ENCODE results near the gene ATAD1. TPM values are rescaled to one million over a fixed set of nuclear protein-coding genes. Genes with fewer than 3 reads are reported as not detected.
A peak's percentile ranks its signal among the peaks of the same experiment; 100 is the strongest.

ATAD1 gene
- total RNA-seq, 1 experiment from 2014 or later: 46.7 TPM

DNA sequence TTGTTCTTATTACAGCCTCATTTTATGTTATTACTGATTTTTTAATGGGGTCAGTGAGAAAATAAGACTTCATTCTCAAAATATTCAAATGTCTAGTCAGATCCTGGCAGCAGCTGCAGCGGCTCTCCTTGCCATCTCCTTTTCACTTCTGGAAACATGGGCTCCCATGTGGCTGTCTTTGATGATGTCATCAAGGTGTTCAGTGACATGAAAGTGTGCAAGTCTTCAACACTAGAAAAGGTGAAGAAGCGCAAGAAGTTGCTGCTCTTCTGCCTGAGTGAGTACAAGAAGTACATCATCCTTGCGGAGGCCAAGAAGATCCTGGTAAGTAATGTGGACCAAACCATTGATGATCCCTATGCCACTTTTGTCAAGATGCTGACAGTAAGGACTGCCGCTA is 25.7 kb upstream of the ATAD1 start:
- peak overlapping the region; percentile 19; the same call in 1 of the 2 replicates for H3K27ac Mint-ChIP-seq
- H3K9me3 Mint-ChIP-seq: 0 out of 2 replicates have a peak, but pooled peaks cover 3% of the 10 kb centered on the region
- no peak overlapping the region for H3K4me3 Mint-ChIP-seq
- H3K27me3 Mint-ChIP-seq (ENCODE audit: low read depth): no peaks in the 10 kb centered on the region; the same call in 1 of the 2 replicates
- CTCF ChIA-PET: interaction anchor here (1.0 kb wide), 1 partner anchor 18 kb away, joined by 3 read pairs; no protein-coding TSS in a partner anchor
- POLR2A ChIA-PET: no interaction called here
- TF ChIP-seq TEAD4 (CRISPR knock-in tag; IDR thresholded peaks at IDR 0.05) (no peak), ATF3 (CRISPR knock-in tag; conservative IDR thresholded peaks at IDR 0.05) (no peak)
- peaks cover 10% of the 10 kb centered on the region for H3K4me1 Mint-ChIP-seq
- H3K36me3 Mint-ChIP-seq: no peaks in the 10 kb centered on the region
- ATAC-seq: no peak
- no peak for DNase-seq (ENCODE audit: low spot score)

DNA sequence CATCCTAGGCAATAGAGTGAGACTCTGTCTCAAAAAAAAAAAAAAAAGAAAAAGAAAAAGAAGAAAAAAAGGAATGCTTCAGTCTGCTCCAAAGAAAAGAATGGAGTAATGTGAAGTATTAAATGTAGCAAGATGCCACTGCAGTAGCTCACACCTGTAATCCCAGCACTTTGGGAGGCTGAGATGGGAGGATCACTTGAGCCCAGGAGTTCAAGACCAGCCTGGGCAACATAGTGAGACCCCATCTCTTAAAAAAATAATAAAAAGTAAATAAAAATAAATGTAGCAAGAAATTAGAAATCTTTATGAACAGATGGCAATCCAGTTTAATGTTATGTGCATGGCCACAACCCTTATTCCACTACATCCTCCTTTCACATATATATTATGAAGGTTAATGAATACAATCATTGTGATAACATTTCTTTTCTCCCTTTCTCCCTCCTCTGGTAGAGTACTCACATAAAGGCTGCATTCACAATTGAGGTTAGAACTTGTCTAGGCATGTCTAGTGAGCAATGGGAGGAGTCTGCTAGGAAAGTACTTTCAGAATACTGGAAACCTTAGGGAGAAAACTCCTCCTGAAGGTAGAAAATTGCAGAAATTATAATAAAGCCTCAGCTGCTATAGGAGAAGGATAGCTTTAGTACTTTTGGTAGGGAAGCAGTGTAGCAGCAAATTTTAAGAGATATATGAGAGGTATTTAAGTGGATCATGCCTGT is 24.9 kb upstream of the ATAD1 start:
- Mint-ChIP-seq H3K27me3 (ENCODE audit: low read depth) (no peaks in the 10 kb centered on the region; the same call in 1 of the 2 replicates), H3K27ac (peak overlapping the region; percentile 32; the same call in 1 of the 2 replicates)

DNA sequence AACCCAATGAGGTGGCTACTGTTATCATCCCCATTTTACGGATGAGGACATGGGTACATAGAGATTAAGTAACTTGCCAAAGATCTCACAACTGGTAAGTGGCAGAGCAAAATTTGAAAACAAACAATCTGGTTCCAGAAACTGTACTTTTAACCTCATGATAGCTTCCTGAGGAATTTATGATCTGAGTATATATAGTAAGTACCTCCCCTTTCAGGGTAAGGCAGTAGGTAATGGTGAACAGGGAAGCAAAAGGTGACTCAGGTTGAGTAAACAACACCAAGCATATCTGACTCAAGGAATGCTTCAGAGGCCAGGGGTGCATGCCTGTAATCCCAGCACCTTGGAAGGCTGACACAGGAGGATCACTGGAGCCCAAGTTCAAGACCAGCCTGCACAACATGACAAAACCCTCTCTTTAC is 24.2 kb upstream of the ATAD1 start:
- H3K27me3 Mint-ChIP-seq (ENCODE audit: low read depth): no peaks in the 10 kb centered on the region; the same call in 1 of the 2 replicates
- H3K9me3 Mint-ChIP-seq: 0 out of 2 replicates have a peak, but pooled peaks cover 3% of the 10 kb centered on the region
- TF ChIP-seq ZBTB43 (CRISPR knock-in tag; IDR thresholded peaks at IDR 0.05): no peak
- no peak for TF ChIP-seq NFATC4 (CRISPR knock-in tag; IDR thresholded peaks at IDR 0.05)
- TF ChIP-seq ZNF263 (CRISPR knock-in tag; IDR thresholded peaks at IDR 0.05; ENCODE audit: low read depth): no peak
- no peak for TF ChIP-seq NFE2L1 (CRISPR knock-in tag; IDR thresholded peaks at IDR 0.05)
- TF ChIP-seq NR3C1 (CRISPR knock-in tag; conservative IDR thresholded peaks at IDR 0.05; ENCODE audit: low read depth): no peak
- no peak for TF ChIP-seq ZNF671 (CRISPR knock-in tag; IDR thresholded peaks at IDR 0.05)
- TF ChIP-seq OVOL2 (CRISPR knock-in tag; IDR thresholded peaks at IDR 0.05; ENCODE audit: borderline replicate concordance): no peak
- no peak for TF ChIP-seq EMX1 (CRISPR knock-in tag; IDR thresholded peaks at IDR 0.05)
- TF ChIP-seq, protein P1, sequence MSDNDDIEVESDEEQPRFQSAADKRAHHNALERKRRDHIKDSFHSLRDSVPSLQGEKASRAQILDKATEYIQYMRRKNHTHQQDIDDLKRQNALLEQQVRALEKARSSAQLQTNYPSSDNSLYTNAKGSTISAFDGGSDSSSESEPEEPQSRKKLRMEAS (CRISPR knock-in tag; IDR thresholded peaks at IDR 0.05): no peak
- no peak for TF ChIP-seq ATF1 (CRISPR knock-in tag; IDR thresholded peaks at IDR 0.05)
- TF ChIP-seq, protein P2, sequence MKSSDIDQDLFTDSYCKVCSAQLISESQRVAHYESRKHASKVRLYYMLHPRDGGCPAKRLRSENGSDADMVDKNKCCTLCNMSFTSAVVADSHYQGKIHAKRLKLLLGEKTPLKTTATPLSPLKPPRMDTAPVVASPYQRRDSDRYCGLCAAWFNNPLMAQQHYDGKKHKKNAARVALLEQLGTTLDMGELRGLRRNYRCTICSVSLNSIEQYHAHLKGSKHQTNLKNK (CRISPR knock-in tag; IDR thresholded peaks at IDR 0.05): no peak
- no peak for TF ChIP-seq MYBL2 (CRISPR knock-in tag; IDR thresholded peaks at IDR 0.05)
- no peak overlapping the region for H3K4me3 Mint-ChIP-seq
- no peaks in the 10 kb centered on the region for H3K36me3 Mint-ChIP-seq
- peaks cover 10% of the 10 kb centered on the region for H3K4me1 Mint-ChIP-seq
- no peak overlapping the region; the same call in 1 of the 2 replicates for H3K27ac Mint-ChIP-seq
- DNase-seq (ENCODE audit: low spot score) (no peak), ATAC-seq (no peak)
- ChIA-PET POLR2A (interaction anchor here (0.5 kb wide), 1 partner anchor 309 kb away, joined by 3 read pairs; no protein-coding TSS in a partner anchor), CTCF (interaction anchor here (0.7 to 1.2 kb wide), 2 partner anchors 9 to 272 kb away, joined by 3 to 4 read pairs; no protein-coding TSS in a partner anchor)

More for the DNA sequence above, 24.9 kb upstream of the ATAD1 start:
- DNase-seq (ENCODE audit: low spot score): no peak
- POLR2A ChIA-PET: interaction anchor here (0.5 kb wide), 1 partner anchor 309 kb away, joined by 3 read pairs; no protein-coding TSS in a partner anchor
- TF ChIP-seq IRF1 (CRISPR knock-in tag; IDR thresholded peaks at IDR 0.05) (no peak), ZNF121 (CRISPR knock-in tag; IDR thresholded peaks at IDR 0.05) (0 out of 2 replicates have a peak, but pooled peaks have one; percentile 9)
- CTCF ChIA-PET: no interaction called here
- no peak overlapping the region for H3K4me3 Mint-ChIP-seq
- no peak for ATAC-seq
- H3K4me1 Mint-ChIP-seq: peaks cover 10% of the 10 kb centered on the region
- H3K9me3 Mint-ChIP-seq: 0 out of 2 replicates have a peak, but pooled peaks cover 3% of the 10 kb centered on the region
- no peaks in the 10 kb centered on the region for H3K36me3 Mint-ChIP-seq

All from WTC11 (cell line).